HepG2 (cell line): ENCODE results near the gene PTPRN.
A peak's percentile ranks its signal among the peaks of the same experiment; 100 is the strongest.

Experiments used
- GABPA ChIP-seq, 2 experiments: IDR thresholded peaks; 2 replicates each; pipeline ENCODE4 v1.6.1; 2011 to 2016; ENCODE audit warnings: low read depth in 2 of 2, low read length in 1 of 2, missing biosample characterization in 1 of 2, missing genetic modification characterization in 1 of 2
- JUNB ChIP-seq: sonication (generic); formaldehyde crosslinking; IDR thresholded peaks from 2 replicates; pipeline ENCODE4 v1.8.0; 2022; ENCODE audit warnings: missing genetic modification reagents, mild to moderate bottlenecking, borderline replicate concordance
- JUND ChIP-seq: sonication (generic); formaldehyde crosslinking; IDR thresholded peaks from 2 replicates; pipeline ENCODE4 v1.8.0; 2022; ENCODE audit warnings: mild to moderate bottlenecking, missing genetic modification reagents
- MAX ChIP-seq: IDR thresholded peaks from 2 replicates; pipeline ENCODE4 v1.6.1; 2012; ENCODE audit warnings: inconsistent platforms
- RXRA ChIP-seq: sonication (generic); formaldehyde crosslinking; IDR thresholded peaks from 2 replicates; pipeline ENCODE4 v1.5.1; 2020; ENCODE audit warnings: missing genetic modification reagents
- ZFX ChIP-seq: sonication (generic); formaldehyde crosslinking; IDR thresholded peaks from 2 replicates; pipeline ENCODE4 v1.4.0; 2020; ENCODE audit warnings: mild to moderate bottlenecking, low read depth, missing genetic modification reagents, moderate library complexity
- ZNF17 ChIP-seq: sonication (generic); formaldehyde crosslinking; IDR thresholded peaks from 2 replicates; pipeline ENCODE4 v1.5.0; 2020; ENCODE audit warnings: mild to moderate bottlenecking, missing genetic modification reagents
- ZNF274 ChIP-seq: sonication (generic); formaldehyde crosslinking; IDR thresholded peaks from 2 replicates; pipeline ENCODE4 v1.5.1; 2020; ENCODE audit warnings: mild to moderate bottlenecking, missing genetic modification reagents
- ZZZ3 ChIP-seq: sonication (generic); formaldehyde crosslinking; IDR thresholded peaks from 2 replicates; pipeline ENCODE4 v1.4.0; 2020; ENCODE audit warnings: missing genetic modification reagents, mild to moderate bottlenecking, borderline replicate concordance
- TF ChIP-seq, protein P1 (sequence below): sonication (generic); formaldehyde crosslinking; IDR thresholded peaks from 2 replicates; pipeline ENCODE4 v1.5.0; 2020; ENCODE audit warnings: mild to moderate bottlenecking, missing genetic modification reagents, moderate library complexity
- TF ChIP-seq, protein P2 (sequence below): fragments of 450-650 bp; IDR thresholded peaks from 2 replicates; pipeline ENCODE4 v1.6.1; 2017

DNA sequence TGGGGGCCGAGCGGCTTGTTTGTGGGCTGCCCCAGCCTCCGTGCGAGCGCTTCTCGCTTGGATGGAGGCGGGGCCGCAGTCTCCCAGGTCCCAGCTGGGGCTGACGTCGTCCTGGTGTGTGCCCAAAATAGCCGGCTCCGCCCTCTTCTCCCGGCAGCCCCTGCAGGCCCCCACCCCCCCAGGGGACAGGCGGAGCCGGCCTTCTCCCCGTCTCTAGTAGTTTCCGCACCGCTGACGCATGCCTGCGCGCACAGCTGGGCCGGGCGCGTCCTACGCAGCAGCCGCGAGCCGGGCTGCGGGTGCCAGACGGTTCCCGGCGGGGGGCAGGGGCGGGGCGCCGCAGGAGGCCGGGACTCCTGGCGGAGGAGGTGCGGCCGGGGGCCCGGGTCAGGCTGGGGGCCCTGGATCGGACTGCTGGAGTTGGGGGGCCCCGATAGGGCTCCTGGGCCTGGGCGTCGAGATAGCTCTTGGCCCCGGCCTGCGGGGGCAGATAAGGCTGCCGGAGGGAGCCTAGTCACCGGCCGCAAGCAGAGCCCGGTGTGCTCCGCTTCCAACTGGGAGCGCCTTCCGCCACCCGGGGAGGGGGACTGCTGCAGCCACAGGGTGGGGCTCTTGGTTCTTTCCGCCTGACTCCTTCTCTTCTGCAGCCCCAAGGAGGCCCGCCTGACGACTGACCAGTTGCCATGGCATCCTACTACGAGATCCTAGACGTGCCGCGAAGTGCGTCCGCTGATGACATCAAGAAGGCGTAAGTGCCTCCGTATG is 29.9 kb downstream of the PTPRN start, which contains the start of gene DNAJB2:
- TF ChIP-seq MAX = peak; percentile 96
- TF ChIP-seq, protein P1, sequence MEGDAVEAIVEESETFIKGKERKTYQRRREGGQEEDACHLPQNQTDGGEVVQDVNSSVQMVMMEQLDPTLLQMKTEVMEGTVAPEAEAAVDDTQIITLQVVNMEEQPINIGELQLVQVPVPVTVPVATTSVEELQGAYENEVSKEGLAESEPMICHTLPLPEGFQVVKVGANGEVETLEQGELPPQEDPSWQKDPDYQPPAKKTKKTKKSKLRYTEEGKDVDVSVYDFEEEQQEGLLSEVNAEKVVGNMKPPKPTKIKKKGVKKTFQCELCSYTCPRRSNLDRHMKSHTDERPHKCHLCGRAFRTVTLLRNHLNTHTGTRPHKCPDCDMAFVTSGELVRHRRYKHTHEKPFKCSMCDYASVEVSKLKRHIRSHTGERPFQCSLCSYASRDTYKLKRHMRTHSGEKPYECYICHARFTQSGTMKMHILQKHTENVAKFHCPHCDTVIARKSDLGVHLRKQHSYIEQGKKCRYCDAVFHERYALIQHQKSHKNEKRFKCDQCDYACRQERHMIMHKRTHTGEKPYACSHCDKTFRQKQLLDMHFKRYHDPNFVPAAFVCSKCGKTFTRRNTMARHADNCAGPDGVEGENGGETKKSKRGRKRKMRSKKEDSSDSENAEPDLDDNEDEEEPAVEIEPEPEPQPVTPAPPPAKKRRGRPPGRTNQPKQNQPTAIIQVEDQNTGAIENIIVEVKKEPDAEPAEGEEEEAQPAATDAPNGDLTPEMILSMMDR (CRISPR knock-in tag) = peak; percentile 49
- TF ChIP-seq RXRA (CRISPR knock-in tag) = no peak; the same call in none of the 2 replicates
- TF ChIP-seq GABPA (IDR thresholded peaks at IDR 0.05; ENCODE audit: low read depth, low read length) = no peak
- TF ChIP-seq GABPA (CRISPR knock-in tag; IDR thresholded peaks at IDR 0.05; ENCODE audit: low read depth) = peak; percentile 56; the same call in 1 of the 2 replicates
- TF ChIP-seq JUND (CRISPR knock-in tag) = 0 out of 2 replicates have a peak, but pooled peaks have one; percentile 35
- no peak for TF ChIP-seq ZNF274
- no peak for TF ChIP-seq ZNF17
- TF ChIP-seq ZZZ3 (CRISPR knock-in tag) = peak; percentile 69; the same call in 1 of the 2 replicates
- no peak for TF ChIP-seq JUNB
- TF ChIP-seq, protein P2, sequence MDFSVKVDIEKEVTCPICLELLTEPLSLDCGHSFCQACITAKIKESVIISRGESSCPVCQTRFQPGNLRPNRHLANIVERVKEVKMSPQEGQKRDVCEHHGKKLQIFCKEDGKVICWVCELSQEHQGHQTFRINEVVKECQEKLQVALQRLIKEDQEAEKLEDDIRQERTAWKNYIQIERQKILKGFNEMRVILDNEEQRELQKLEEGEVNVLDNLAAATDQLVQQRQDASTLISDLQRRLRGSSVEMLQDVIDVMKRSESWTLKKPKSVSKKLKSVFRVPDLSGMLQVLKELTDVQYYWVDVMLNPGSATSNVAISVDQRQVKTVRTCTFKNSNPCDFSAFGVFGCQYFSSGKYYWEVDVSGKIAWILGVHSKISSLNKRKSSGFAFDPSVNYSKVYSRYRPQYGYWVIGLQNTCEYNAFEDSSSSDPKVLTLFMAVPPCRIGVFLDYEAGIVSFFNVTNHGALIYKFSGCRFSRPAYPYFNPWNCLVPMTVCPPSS = no peak
- TF ChIP-seq ZFX (CRISPR knock-in tag) = peak; percentile 98
